Measurements from ENCODE around the gene FBXO28.

GRCh38 chr1:224068458-224069072, 45.3 kb upstream of the FBXO28 start:
- TF ChIP-seq, protein P1, sequence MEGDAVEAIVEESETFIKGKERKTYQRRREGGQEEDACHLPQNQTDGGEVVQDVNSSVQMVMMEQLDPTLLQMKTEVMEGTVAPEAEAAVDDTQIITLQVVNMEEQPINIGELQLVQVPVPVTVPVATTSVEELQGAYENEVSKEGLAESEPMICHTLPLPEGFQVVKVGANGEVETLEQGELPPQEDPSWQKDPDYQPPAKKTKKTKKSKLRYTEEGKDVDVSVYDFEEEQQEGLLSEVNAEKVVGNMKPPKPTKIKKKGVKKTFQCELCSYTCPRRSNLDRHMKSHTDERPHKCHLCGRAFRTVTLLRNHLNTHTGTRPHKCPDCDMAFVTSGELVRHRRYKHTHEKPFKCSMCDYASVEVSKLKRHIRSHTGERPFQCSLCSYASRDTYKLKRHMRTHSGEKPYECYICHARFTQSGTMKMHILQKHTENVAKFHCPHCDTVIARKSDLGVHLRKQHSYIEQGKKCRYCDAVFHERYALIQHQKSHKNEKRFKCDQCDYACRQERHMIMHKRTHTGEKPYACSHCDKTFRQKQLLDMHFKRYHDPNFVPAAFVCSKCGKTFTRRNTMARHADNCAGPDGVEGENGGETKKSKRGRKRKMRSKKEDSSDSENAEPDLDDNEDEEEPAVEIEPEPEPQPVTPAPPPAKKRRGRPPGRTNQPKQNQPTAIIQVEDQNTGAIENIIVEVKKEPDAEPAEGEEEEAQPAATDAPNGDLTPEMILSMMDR (IDR thresholded peaks at IDR 0.05 in 2 of 3, conservative IDR thresholded peaks at IDR 0.05 in 1 of 3; ENCODE audit: control insufficient read depth in 2 of 3, extremely low read depth in 1 of 3, insufficient read depth in 1 of 3, low read depth in 3 of 3, low read length in 3 of 3) = no peak
- no peak for TF ChIP-seq POLR2A (IDR thresholded peaks at IDR 0.05; ENCODE audit: low read depth, low read length)
- TF ChIP-seq ZNF24 (IDR thresholded peaks at IDR 0.05) = no peak
- TF ChIP-seq ZSCAN29 (IDR thresholded peaks at IDR 0.05) = no peak
- TF ChIP-seq, protein P2, sequence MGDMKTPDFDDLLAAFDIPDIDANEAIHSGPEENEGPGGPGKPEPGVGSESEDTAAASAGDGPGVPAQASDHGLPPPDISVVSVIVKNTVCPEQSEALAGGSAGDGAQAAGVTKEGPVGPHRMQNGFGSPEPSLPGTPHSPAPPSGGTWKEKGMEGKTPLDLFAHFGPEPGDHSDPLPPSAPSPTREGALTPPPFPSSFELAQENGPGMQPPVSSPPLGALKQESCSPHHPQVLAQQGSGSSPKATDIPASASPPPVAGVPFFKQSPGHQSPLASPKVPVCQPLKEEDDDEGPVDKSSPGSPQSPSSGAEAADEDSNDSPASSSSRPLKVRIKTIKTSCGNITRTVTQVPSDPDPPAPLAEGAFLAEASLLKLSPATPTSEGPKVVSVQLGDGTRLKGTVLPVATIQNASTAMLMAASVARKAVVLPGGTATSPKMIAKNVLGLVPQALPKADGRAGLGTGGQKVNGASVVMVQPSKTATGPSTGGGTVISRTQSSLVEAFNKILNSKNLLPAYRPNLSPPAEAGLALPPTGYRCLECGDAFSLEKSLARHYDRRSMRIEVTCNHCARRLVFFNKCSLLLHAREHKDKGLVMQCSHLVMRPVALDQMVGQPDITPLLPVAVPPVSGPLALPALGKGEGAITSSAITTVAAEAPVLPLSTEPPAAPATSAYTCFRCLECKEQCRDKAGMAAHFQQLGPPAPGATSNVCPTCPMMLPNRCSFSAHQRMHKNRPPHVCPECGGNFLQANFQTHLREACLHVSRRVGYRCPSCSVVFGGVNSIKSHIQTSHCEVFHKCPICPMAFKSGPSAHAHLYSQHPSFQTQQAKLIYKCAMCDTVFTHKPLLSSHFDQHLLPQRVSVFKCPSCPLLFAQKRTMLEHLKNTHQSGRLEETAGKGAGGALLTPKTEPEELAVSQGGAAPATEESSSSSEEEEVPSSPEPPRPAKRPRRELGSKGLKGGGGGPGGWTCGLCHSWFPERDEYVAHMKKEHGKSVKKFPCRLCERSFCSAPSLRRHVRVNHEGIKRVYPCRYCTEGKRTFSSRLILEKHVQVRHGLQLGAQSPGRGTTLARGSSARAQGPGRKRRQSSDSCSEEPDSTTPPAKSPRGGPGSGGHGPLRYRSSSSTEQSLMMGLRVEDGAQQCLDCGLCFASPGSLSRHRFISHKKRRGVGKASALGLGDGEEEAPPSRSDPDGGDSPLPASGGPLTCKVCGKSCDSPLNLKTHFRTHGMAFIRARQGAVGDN (IDR thresholded peaks at IDR 0.05) = no peak
- no peak for TF ChIP-seq CEBPB (IDR thresholded peaks at IDR 0.05; ENCODE audit: borderline replicate concordance in 1 of 2, low read depth in 2 of 2, low read length in 2 of 2)
- no peak for TF ChIP-seq BHLHE40 (IDR thresholded peaks at IDR 0.05; ENCODE audit: borderline replicate concordance in 1 of 2, low read depth in 2 of 2, low read length in 1 of 2)
- no peak for TF ChIP-seq BMI1 (IDR thresholded peaks at IDR 0.05; ENCODE audit: borderline replicate concordance)
- TF ChIP-seq RELA (IDR thresholded peaks at IDR 0.05; ENCODE audit: borderline replicate concordance, partially characterized antibody) = no peak
- no peak for TF ChIP-seq ZNF274 (IDR thresholded peaks at IDR 0.05; ENCODE audit: insufficient read depth, insufficient read length)
- TF ChIP-seq POLR2AphosphoS5 (IDR thresholded peaks at IDR 0.05; ENCODE audit: low read length) = no peak
- no peak for TF ChIP-seq CBX5 (IDR thresholded peaks at IDR 0.05; ENCODE audit: low read depth)
- no peak for TF ChIP-seq NR2C2 (IDR thresholded peaks at IDR 0.05; ENCODE audit: borderline replicate concordance, control insufficient read depth, insufficient read length, low read depth)
